Measurements from ENCODE around the gene GALNT11. TPM values are rescaled to one million over a fixed set of nuclear protein-coding genes. Genes with fewer than 3 reads are reported as not detected.

The GALNT11 gene
- total and polyA plus RNA-seq, 2 experiments from 2014 or later, result 42.0 to 49.1 TPM

DNA sequence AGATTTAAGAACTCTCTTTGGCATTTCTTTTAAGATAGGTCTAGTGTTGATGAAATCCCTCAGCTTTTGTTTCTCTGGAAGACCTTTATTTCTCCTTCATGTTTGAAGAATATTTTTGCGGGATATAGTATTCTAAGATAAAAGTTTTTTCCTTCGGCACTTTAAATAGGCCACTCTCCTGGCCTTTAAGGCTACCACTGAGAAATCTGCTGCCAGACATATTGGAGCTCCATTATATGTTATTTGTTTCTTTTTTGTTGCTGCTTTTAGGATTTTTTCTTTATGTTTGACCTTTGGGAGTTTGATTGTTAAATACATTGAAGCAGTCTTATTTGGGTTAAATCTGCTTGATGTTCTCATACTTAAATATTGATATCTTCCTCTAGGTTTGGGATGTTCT, 22.6 kb downstream of the GALNT11 start:
- WGBS, 2 experiments (ENCODE audit: low coverage in 1 of 2, low lambda C conversion rate in 2 of 2, missing lambda C conversion rate in 2 of 2), result 88 to 95% methylated on average over 2 of the region's 2 CpGs
- no peaks in the 10 kb centered on the region for H3K9me2 ChIP-seq (ENCODE audit: insufficient read depth)
- in situ Hi-C loops (cut with MboI), result no loop called here
- no peak overlapping the region for H3K9ac ChIP-seq
- peaks cover 10% of the 10 kb centered on the region for H3K4me1 ChIP-seq (ENCODE audit: insufficient read depth)
- H3K27ac ChIP-seq, result no peak overlapping the region
- no peak overlapping the region for H2AFZ ChIP-seq
- peaks cover 4% of the 10 kb centered on the region; the same call in 1 of the 2 replicates for H4K20me1 ChIP-seq (ENCODE audit: insufficient read depth)
- H3K36me3 ChIP-seq (ENCODE audit: low read depth), result no peaks in the 10 kb centered on the region
- no peaks in the 10 kb centered on the region for H3K27me3 ChIP-seq (replicated peaks; ENCODE audit: insufficient read depth)
- no peak overlapping the region for H3K4me3 ChIP-seq
- H3K79me2 ChIP-seq (ENCODE audit: insufficient read depth), result peaks cover 87% of the 10 kb centered on the region
- no peak overlapping the region for H3K4me2 ChIP-seq (ENCODE audit: unreplicated experiment)
- no peak for DNase-seq
- TF ChIP-seq EZH2phosphoT487 (IDR thresholded peaks at IDR 0.05; ENCODE audit: insufficient read depth, low read depth), result no peak
- TF ChIP-seq EZH2 (IDR thresholded peaks at IDR 0.05; ENCODE audit: insufficient read depth, poor library complexity, severe bottlenecking), result no peak
- H3K9me3 ChIP-seq (ENCODE audit: low read depth), result no peaks in the 10 kb centered on the region
- H3F3A ChIP-seq (ENCODE audit: insufficient read depth), result no peaks in the 10 kb centered on the region

GRCh38 chr7:152050547-152050971, 25.1 kb downstream of the GALNT11 start:
- Histone ChIP-seq H3K9ac (no peak overlapping the region), H3K4me3 (no peak overlapping the region), H4K20me1 (ENCODE audit: insufficient read depth) (peaks cover 4% of the 10 kb centered on the region; the same call in 1 of the 2 replicates), H3K4me1 (ENCODE audit: insufficient read depth) (peaks cover 24% of the 10 kb centered on the region), H3F3A (ENCODE audit: insufficient read depth) (peaks cover 14% of the 10 kb centered on the region; the same call in 1 of the 2 replicates), H3K79me2 (ENCODE audit: insufficient read depth) (peaks cover 78% of the 10 kb centered on the region), H3K4me2 (ENCODE audit: unreplicated experiment) (peak overlapping the region; percentile 8), H3K36me3 (ENCODE audit: low read depth) (no peaks in the 10 kb centered on the region), H2AFZ (no peak overlapping the region), H3K27me3 (replicated peaks; ENCODE audit: insufficient read depth) (no peaks in the 10 kb centered on the region), H3K9me3 (ENCODE audit: low read depth) (no peaks in the 10 kb centered on the region), H3K27ac (no peak overlapping the region), H3K9me2 (ENCODE audit: insufficient read depth) (no peaks in the 10 kb centered on the region)
- 29 to 34% methylated on average over 4 of the region's 4 CpGs for WGBS, 2 experiments (ENCODE audit: low coverage in 1 of 2, low lambda C conversion rate in 2 of 2, missing lambda C conversion rate in 2 of 2)
- peak; percentile 42 for DNase-seq
- TF ChIP-seq EZH2phosphoT487 (IDR thresholded peaks at IDR 0.05; ENCODE audit: insufficient read depth, low read depth) (no peak), EZH2 (IDR thresholded peaks at IDR 0.05; ENCODE audit: insufficient read depth, poor library complexity, severe bottlenecking) (no peak)
- in situ Hi-C loops (cut with MboI), result no loop called here

DNA sequence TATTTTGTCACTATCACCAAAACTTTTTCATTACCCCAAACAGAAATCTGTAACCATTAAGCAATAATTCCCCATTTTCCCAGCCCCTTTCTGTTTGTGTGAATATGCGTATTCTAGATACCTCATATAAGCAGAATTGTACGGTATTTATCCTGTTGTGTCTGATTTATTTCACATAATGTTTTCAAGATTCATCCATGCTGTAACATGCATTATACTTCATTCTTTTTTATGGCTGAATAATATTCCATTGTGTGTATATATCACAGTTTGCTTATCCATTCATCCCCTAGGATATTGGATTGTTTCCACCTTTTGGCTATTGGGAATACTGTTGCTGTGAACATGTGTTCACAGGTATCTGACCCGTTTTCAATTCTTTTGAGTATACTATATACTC, 26.5 kb downstream of the GALNT11 start:
- Histone ChIP-seq H3K27ac (no peak overlapping the region), H3K79me2 (ENCODE audit: insufficient read depth) (peaks cover 78% of the 10 kb centered on the region), H3K4me1 (ENCODE audit: insufficient read depth) (peaks cover 28% of the 10 kb centered on the region), H3K4me2 (ENCODE audit: unreplicated experiment) (no peak overlapping the region), H3K9me3 (ENCODE audit: low read depth) (no peaks in the 10 kb centered on the region), H3K27me3 (replicated peaks; ENCODE audit: insufficient read depth) (no peaks in the 10 kb centered on the region), H3K9ac (no peak overlapping the region), H3K4me3 (no peak overlapping the region), H3K9me2 (ENCODE audit: insufficient read depth) (no peaks in the 10 kb centered on the region), H3K36me3 (ENCODE audit: low read depth) (no peaks in the 10 kb centered on the region), H4K20me1 (ENCODE audit: insufficient read depth) (no peaks in the 10 kb centered on the region), H2AFZ (no peak overlapping the region), H3F3A (ENCODE audit: insufficient read depth) (peaks cover 14% of the 10 kb centered on the region; the same call in 1 of the 2 replicates)
- in situ Hi-C loops (cut with MboI), result no loop called here
- TF ChIP-seq EZH2phosphoT487 (IDR thresholded peaks at IDR 0.05; ENCODE audit: insufficient read depth, low read depth) (no peak), EZH2 (IDR thresholded peaks at IDR 0.05; ENCODE audit: insufficient read depth, poor library complexity, severe bottlenecking) (no peak)
- 98 to 99% methylated on average over 3 of the region's 3 CpGs for WGBS, 2 experiments (ENCODE audit: low coverage in 1 of 2, low lambda C conversion rate in 2 of 2, missing lambda C conversion rate in 2 of 2)
- DNase-seq, result no peak

- 95 to 96% methylated on average over 4 of the region's 4 CpGs for WGBS, 2 experiments (ENCODE audit: low coverage in 1 of 2, low lambda C conversion rate in 2 of 2, missing lambda C conversion rate in 2 of 2)
- peaks cover 81% of the 10 kb centered on the region for H3K79me2 ChIP-seq (ENCODE audit: insufficient read depth)
- H3K4me2 ChIP-seq (ENCODE audit: unreplicated experiment), result no peak overlapping the region
- H3K36me3 ChIP-seq (ENCODE audit: low read depth), result no peaks in the 10 kb centered on the region
- no peak overlapping the region for H3K4me3 ChIP-seq
- peaks cover 14% of the 10 kb centered on the region; the same call in 1 of the 2 replicates for H3F3A ChIP-seq (ENCODE audit: insufficient read depth)
- no peaks in the 10 kb centered on the region for H3K9me3 ChIP-seq (ENCODE audit: low read depth)
- no peak for TF ChIP-seq EZH2 (IDR thresholded peaks at IDR 0.05; ENCODE audit: insufficient read depth, poor library complexity, severe bottlenecking)
- no peak for TF ChIP-seq EZH2phosphoT487 (IDR thresholded peaks at IDR 0.05; ENCODE audit: insufficient read depth, low read depth)
- no peaks in the 10 kb centered on the region for H3K27me3 ChIP-seq (replicated peaks; ENCODE audit: insufficient read depth)
- no peaks in the 10 kb centered on the region for H4K20me1 ChIP-seq (ENCODE audit: insufficient read depth)
- no peak overlapping the region for H3K9ac ChIP-seq
- H3K9me2 ChIP-seq (ENCODE audit: insufficient read depth), result no peaks in the 10 kb centered on the region
- H3K4me1 ChIP-seq (ENCODE audit: insufficient read depth), result peaks cover 30% of the 10 kb centered on the region
- H3K27ac ChIP-seq, result no peak overlapping the region
- no peak overlapping the region for H2AFZ ChIP-seq
- in situ Hi-C loops (cut with MboI), result no loop called here
- DNase-seq, result no peak
Measured at GRCh38 chr7:152052771-152053170, 27.3 kb downstream of the GALNT11 start.
